HepG2 (cell line): ENCODE data around the gene PLEKHA8. TPM values are rescaled to one million over a fixed set of nuclear protein-coding genes. Genes with fewer than 3 reads are reported as not detected.

Experiments used
- ATAC-seq: fragments of 200-7000 bp; cut with Tn5 transposase; 3 replicates; pipeline ENCODE4 v1.9.1; 2020; ENCODE audit warnings: mild to moderate bottlenecking, moderate library complexity
- BruUV-seq: library from RNA; stranded (reverse); fragments of 400-500 nt; replicated peaks from 2 replicates; lab custom pipeline; 2021; lab: Mats Ljungman, UMichigan
- CTCF ChIA-PET: fragments of 300-600 bp; formaldehyde crosslinking; extraction: SDS; loops from one replicate; lab custom pipeline; 2021; ENCODE audit warnings: low total read pairs, inconsistent platforms, low intra/inter-chr PET ratio; lab: Yijun Ruan, JAX
- POLR2A ChIA-PET: fragments of 350-600 bp; sonication (Branson Sonifier 250); formaldehyde crosslinking; loops from one replicate; lab custom pipeline; 2020; ENCODE audit warnings: antibody characterized with exemption, inconsistent platforms; lab: Yijun Ruan, JAX
- DNase-seq: peaks from one replicate; pipeline ENCODE4 v3.0.0-alpha.2; 2015; ENCODE audit warnings: low spot score
- FAIRE-seq: peaks from 3 replicates; lab custom pipeline; 2011; peaks lifted over from hg19 to GRCh38; lab: Jason Lieb, UNC
- H2AFZ ChIP-seq: one replicate; pipeline ENCODE4 v1.6.1; 2011; ENCODE audit warnings: low read length, inconsistent platforms
- H3K27ac ChIP-seq: fragments of 300-600 bp; 3 replicates; pipeline ENCODE4 v1.8.0; 2011; ENCODE audit warnings: mixed run types, mild to moderate bottlenecking, mixed read lengths, low read length, inconsistent platforms; ENCODE audit not compliant: insufficient read depth; ENCODE audit errors: extremely low read length
- H3K27me3 ChIP-seq, 2 experiments: fragments of 200-600 bp in 1 of 2; 2 replicates in 1 of 2; 3 replicates in 1 of 2; pipeline versions ENCODE4 v1.6.0 to v1.8.0; 2011; ENCODE audit warnings: low read length in 2 of 2, mild to moderate bottlenecking in 2 of 2, moderate library complexity in 2 of 2, inconsistent platforms in 1 of 2; ENCODE audit not compliant: insufficient read depth in 2 of 2, control insufficient read depth in 1 of 2
- H3K36me3 ChIP-seq, 2 experiments: fragments of 200-600 bp in 1 of 2; replicated peaks in 1 of 2; 2 replicates in 1 of 2; 3 replicates in 1 of 2; pipeline versions ENCODE4 v1.5.1 to v1.8.0; 2011; ENCODE audit warnings: low read length in 2 of 2, inconsistent platforms in 1 of 2; ENCODE audit not compliant: insufficient read depth in 2 of 2, control insufficient read depth in 1 of 2
- H3K4me1 ChIP-seq: 2 replicates; pipeline ENCODE4 v1.5.1; 2012; ENCODE audit warnings: low read length, inconsistent platforms; ENCODE audit not compliant: insufficient read depth
- H3K4me2 ChIP-seq: 2 replicates; pipeline ENCODE4 v1.6.0; 2011; ENCODE audit warnings: low read depth, low read length, inconsistent platforms
- H3K4me3 ChIP-seq, 3 experiments: fragments of 200-600 bp in 1 of 3; sonication (generic), shearing (Covaris generic) in 1 of 3; replicated peaks in 1 of 3; 2 replicates each; pipeline ENCODE4 v1.5.1; 2011 to 2016; ENCODE audit warnings: low read length in 3 of 3, inconsistent platforms in 2 of 3, low read depth in 2 of 3, mild to moderate bottlenecking in 2 of 3, control low read depth in 1 of 3, mixed read lengths in 1 of 3; ENCODE audit not compliant: insufficient read depth in 1 of 3
- H3K79me2 ChIP-seq: one replicate; pipeline ENCODE4 v1.6.1; 2011; ENCODE audit warnings: low read length, inconsistent platforms; ENCODE audit not compliant: insufficient read depth
- H3K9ac ChIP-seq: 2 replicates; pipeline ENCODE4 v1.6.0; 2011; ENCODE audit warnings: mild to moderate bottlenecking, low read depth, low read length, inconsistent platforms; ENCODE audit not compliant: insufficient read depth
- H3K9me3 ChIP-seq: 2 replicates; pipeline ENCODE4 v1.5.1; 2012; ENCODE audit warnings: mild to moderate bottlenecking, low read length
- H4K20me1 ChIP-seq: 2 replicates; pipeline ENCODE4 v1.6.0; 2011; ENCODE audit warnings: inconsistent platforms, mild to moderate bottlenecking, low read length, moderate library complexity; ENCODE audit not compliant: insufficient read depth
- CBX2 ChIP-seq, 2 experiments: fragments of 200-600 bp in 1 of 2; sonication (generic); formaldehyde crosslinking in 1 of 2; IDR thresholded peaks; 2 replicates each; pipeline versions ENCODE4 v1.7.0 to v1.8.1; 2018 to 2022; ENCODE audit warnings: low read depth in 2 of 2, low read length in 1 of 2, mild to moderate bottlenecking in 1 of 2, missing genetic modification reagents in 1 of 2
- DPF2 ChIP-seq: sonication (generic); formaldehyde crosslinking; IDR thresholded peaks from 2 replicates; pipeline ENCODE4 v1.4.0; 2020; ENCODE audit warnings: mild to moderate bottlenecking, low read depth, missing genetic modification reagents, borderline replicate concordance
- NFRKB ChIP-seq: fragments of 450-650 bp; IDR thresholded peaks from 2 replicates; pipeline ENCODE4 v1.6.1; 2017
- NR1H2 ChIP-seq: sonication (generic); formaldehyde crosslinking; IDR thresholded peaks from 2 replicates; pipeline ENCODE4 v1.8.1; 2022; ENCODE audit warnings: low read depth, missing genetic modification reagents, borderline replicate concordance
- POLR2AphosphoS2 ChIP-seq: IDR thresholded peaks from 2 replicates; pipeline ENCODE4 v1.6.1; 2011; ENCODE audit warnings: low read depth, low read length, improper control_type of control experiment
- RARA ChIP-seq: IDR thresholded peaks from 2 replicates; pipeline ENCODE4 v1.6.1; 2016; ENCODE audit warnings: missing genetic modification reagents, missing compliant biosample characterization
- RARG ChIP-seq: sonication (generic); formaldehyde crosslinking; IDR thresholded peaks from 2 replicates; pipeline ENCODE4 v1.4.0; 2020; ENCODE audit warnings: low read depth, mild to moderate bottlenecking, missing genetic modification reagents
- SMAD3 ChIP-seq: sonication (generic); formaldehyde crosslinking; IDR thresholded peaks from 2 replicates; pipeline ENCODE4 v1.4.0; 2020; ENCODE audit warnings: missing genetic modification reagents
- TBL1XR1 ChIP-seq: fragments of 150-350 bp; IDR thresholded peaks from 2 replicates; pipeline ENCODE4 v1.6.1; 2014; ENCODE audit warnings: borderline replicate concordance, low read length; ENCODE audit not compliant: partially characterized antibody
- TRIM22 ChIP-seq: fragments of 450-650 bp; IDR thresholded peaks from 2 replicates; pipeline ENCODE4 v1.6.1; 2017
- ZFX ChIP-seq: sonication (generic); formaldehyde crosslinking; IDR thresholded peaks from 2 replicates; pipeline ENCODE4 v1.4.0; 2020; ENCODE audit warnings: mild to moderate bottlenecking, low read depth, missing genetic modification reagents, moderate library complexity
- ZNF350 ChIP-seq: sonication (generic); formaldehyde crosslinking; IDR thresholded peaks from 2 replicates; pipeline ENCODE4 v1.4.0; 2020; ENCODE audit warnings: mild to moderate bottlenecking, low read depth, missing genetic modification reagents, borderline replicate concordance
- ZNF547 ChIP-seq: sonication (generic); formaldehyde crosslinking; IDR thresholded peaks from 2 replicates; pipeline ENCODE4 v1.5.1; 2020; ENCODE audit warnings: mild to moderate bottlenecking, missing genetic modification reagents
- ZNF816 ChIP-seq: sonication (generic); formaldehyde crosslinking; IDR thresholded peaks from 2 replicates; pipeline ENCODE4 v1.8.0; 2022; ENCODE audit warnings: missing genetic modification reagents, mild to moderate bottlenecking, borderline replicate concordance
- ZSCAN9 ChIP-seq: IDR thresholded peaks from 2 replicates; pipeline ENCODE4 v1.6.1; 2016; ENCODE audit warnings: borderline replicate concordance
- WGBS: methylation state at CpG from one replicate; pipeline ENCODE4 v1.1.6; 2017; ENCODE audit warnings: low lambda C conversion rate; 5-methylcytosine and 5-hydroxymethylcytosine counted together
- in situ Hi-C: cut with HindIII; loops from 2 replicates; pipeline ENCODE4 v1.10.0; 2017; ENCODE audit warnings: low pct_unique_long_range_greater_than_20kb; ENCODE audit not compliant: extremely low pct_ligation_motif_present
- intact Hi-C: fragments of 100-400 bp; cut with micrococcal nuclease; formaldehyde crosslinking; loops from one replicate; pipeline ENCODE4 v1.10.0; 2022; ENCODE audit not compliant: unreplicated experiment
- polyA plus RNA-seq, 8 experiments: library from polyadenylated mRNA; depleted of rRNA in 3 of 8; stranded (reverse) in 7 of 8; unstranded in 1 of 8; fragments of >200 nt; fragmentation: Illumina TruSeq in 4 of 8; extraction: Trizol in 4 of 8; gene quantifications; 2 replicates each; pipeline versions ENCODE4 v1.2.1 to v1.2.3, GENCODE V29; 2011 to 2016; ENCODE audit warnings: low read depth in 4 of 8, missing spikeins in 1 of 8, mixed read lengths in 1 of 8; ENCODE audit not compliant: insufficient read depth in 1 of 8
- total RNA-seq, 5 experiments: library from RNA; depleted of rRNA; stranded (reverse); fragments of >200 nt; fragmentation: Illumina TruSeq; extraction: Trizol; gene quantifications; 2 replicates each; pipeline ENCODE4 v1.2.3, GENCODE V29; 2016; ENCODE audit warnings: low read depth in 1 of 5

The PLEKHA8 gene
- total and polyA plus RNA-seq, 2 of the 13 experiments (the other 11 are each of a cell fraction or from before 2014, with no cell fraction given), result 12.5 to 26.4 TPM

GRCh38 chr7:30166841-30167235, 138.6 kb downstream of the PLEKHA8 start:
- H3K9ac ChIP-seq, result no peak overlapping the region
- no peaks in the 10 kb centered on the region for H3K27me3 ChIP-seq
- no peaks in the 10 kb centered on the region for H3K9me3 ChIP-seq
- peaks cover 37% of the 10 kb centered on the region for H3K4me1 ChIP-seq
- intact Hi-C loops (no loop called here), in situ Hi-C loops (loop anchor here (10.0 kb wide), 1 partner anchor 118 kb away; the partner anchor contains the start of gene ZNRF2)
- no peak for TF ChIP-seq ZSCAN9 (CRISPR knock-in tag)
- TF ChIP-seq NR1H2 (CRISPR knock-in tag), result no peak
- TF ChIP-seq ZNF547, result no peak
- TF ChIP-seq CBX2 (IDR thresholded peaks at IDR 0.05; ENCODE audit: low read depth, low read length), result no peak
- TF ChIP-seq CBX2 (CRISPR knock-in tag; IDR thresholded peaks at IDR 0.05; ENCODE audit: low read depth), result no peak
- no peak for TF ChIP-seq TRIM22
- TF ChIP-seq RARG, result no peak
- no peak for TF ChIP-seq POLR2AphosphoS2
- TF ChIP-seq ZNF816, result no peak
- no peak for TF ChIP-seq DPF2 (CRISPR knock-in tag)
- no peak for TF ChIP-seq ZNF350
- no peak for TF ChIP-seq SMAD3 (CRISPR knock-in tag)
- TF ChIP-seq NFRKB, result no peak
- TF ChIP-seq ZFX (CRISPR knock-in tag), result no peak
- no peak for TF ChIP-seq RARA (CRISPR knock-in tag)
- no peak for TF ChIP-seq TBL1XR1
- no peaks in the 10 kb centered on the region for H3K36me3 ChIP-seq
- 75% methylated on average over 5 of the region's 5 CpGs for WGBS
- H3K4me2 ChIP-seq, result no peak overlapping the region
- no peak for ATAC-seq
- no TSS peak for BruUV-seq
- no peaks in the 10 kb centered on the region for H3K79me2 ChIP-seq
- DNase-seq, result no peak
- ChIA-PET POLR2A (no interaction called here), CTCF (no interaction called here)
- H4K20me1 ChIP-seq, result no peaks in the 10 kb centered on the region
- no peak overlapping the region for H3K4me3 ChIP-seq
- no peak for FAIRE-seq
- no peak overlapping the region for H3K27ac ChIP-seq
- no peak overlapping the region for H2AFZ ChIP-seq
